ENCODE data around the gene PUM1.

The PUM1 gene

DNA sequence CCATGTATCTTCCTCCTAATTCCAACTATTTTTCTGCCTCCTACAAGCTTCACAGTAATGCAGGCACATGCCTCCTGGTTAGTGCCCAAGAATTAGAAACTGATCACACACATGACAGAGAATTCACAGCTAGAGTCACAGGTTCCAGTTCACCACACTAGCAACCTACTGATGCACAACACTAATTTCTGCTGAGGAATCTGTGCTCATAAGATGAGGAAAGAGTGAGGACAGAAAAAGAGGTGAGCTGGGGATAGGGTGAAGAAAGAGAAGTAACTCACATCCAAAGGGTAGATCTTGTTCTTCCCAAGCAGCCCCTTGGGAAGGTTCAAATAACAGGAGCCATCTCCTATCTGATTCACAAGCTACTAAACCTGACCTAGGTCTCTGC is 61.3 kb downstream of the PUM1 start:
- peaks cover 84% of the 10 kb centered on the region for H3K36me3 Mint-ChIP-seq (ENCODE audit: low read depth)
- H3K27ac Mint-ChIP-seq = no peak overlapping the region
- peaks cover 47% of the 10 kb centered on the region for H3K4me1 Mint-ChIP-seq (ENCODE audit: low read depth)
- H3K9me3 Mint-ChIP-seq = no peaks in the 10 kb centered on the region
- H3K4me3 Mint-ChIP-seq = no peak overlapping the region
- H3K27me3 Mint-ChIP-seq = no peaks in the 10 kb centered on the region

DNA sequence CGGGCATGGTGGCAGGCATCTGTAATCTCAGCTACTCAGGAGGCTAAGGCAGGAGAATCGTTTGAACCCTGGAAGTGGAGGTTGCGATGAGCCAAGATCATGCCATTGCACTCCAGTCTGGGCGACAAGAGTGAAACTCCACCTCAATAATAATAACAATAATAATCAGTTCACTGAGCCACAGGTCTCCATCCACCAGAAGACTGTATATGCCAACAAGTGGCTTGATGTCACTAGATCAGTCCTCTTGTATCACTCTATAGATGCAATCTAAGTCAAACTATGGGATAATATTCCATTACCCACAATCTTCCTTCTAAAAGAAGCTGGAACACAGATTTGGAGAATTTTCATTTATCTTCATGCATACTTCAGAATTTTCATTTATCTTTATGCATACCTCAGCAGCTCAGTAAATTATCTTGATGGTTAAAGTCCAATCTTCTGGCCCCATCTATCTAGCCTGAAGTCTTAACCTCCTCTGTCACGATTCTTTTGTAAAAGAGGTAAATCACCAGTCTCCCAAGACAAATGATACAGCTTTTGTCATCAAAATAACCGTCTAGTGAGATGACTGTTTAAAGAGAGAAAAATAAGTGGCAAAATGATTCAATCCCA is 61.8 kb downstream of the PUM1 start:
- Mint-ChIP-seq H3K4me1 (ENCODE audit: low read depth) (peaks cover 47% of the 10 kb centered on the region), H3K27ac (no peak overlapping the region), H3K9me3 (no peaks in the 10 kb centered on the region), H3K36me3 (ENCODE audit: low read depth) (peaks cover 85% of the 10 kb centered on the region), H3K4me3 (no peak overlapping the region), H3K27me3 (no peaks in the 10 kb centered on the region)

DNA sequence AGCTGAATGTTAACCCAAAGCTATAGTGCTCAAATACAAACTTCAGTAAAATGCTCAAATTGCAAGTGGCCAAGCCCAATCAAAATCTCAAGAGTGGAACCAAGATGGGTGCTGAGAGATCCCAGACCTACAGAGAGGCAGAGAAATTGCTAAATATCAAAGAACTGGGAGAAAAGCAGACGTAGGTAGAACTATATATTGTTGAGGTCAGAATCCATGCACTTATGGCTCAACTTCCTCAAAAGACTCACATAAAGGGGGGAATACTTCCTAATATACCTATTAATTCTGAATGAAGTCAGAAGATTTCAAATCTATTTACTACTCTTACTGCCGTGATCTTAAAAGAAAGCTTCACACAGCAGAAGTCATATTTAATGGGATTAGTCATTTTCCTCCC is 65.2 kb downstream of the PUM1 start:
- H3K4me1 Mint-ChIP-seq (ENCODE audit: low read depth) = peaks cover 42% of the 10 kb centered on the region
- no peaks in the 10 kb centered on the region for H3K27me3 Mint-ChIP-seq
- no peaks in the 10 kb centered on the region for H3K9me3 Mint-ChIP-seq
- peaks cover 89% of the 10 kb centered on the region for H3K36me3 Mint-ChIP-seq (ENCODE audit: low read depth)
- peak overlapping the region; percentile 54 for H3K27ac Mint-ChIP-seq
- H3K4me3 Mint-ChIP-seq = no peak overlapping the region

DNA sequence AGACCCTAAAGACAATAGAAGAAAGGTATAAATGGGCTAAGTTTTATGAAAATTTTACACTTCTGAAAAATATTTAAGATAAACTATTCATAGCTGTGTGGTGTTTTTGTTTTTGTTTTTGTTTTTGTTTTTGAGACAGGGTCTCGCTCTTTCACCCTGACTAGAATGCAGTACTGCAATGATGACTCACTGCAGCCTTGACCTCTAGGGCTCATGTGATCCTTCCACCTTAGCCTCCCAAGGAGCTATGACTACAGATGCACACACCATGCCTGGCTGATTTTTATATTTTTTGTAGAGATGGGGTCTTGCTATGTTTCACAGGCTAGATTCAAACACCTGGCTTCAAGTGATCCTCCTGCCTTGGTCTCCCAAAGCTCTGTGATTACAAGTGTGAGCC is 66.6 kb downstream of the PUM1 start:
- H3K4me3 Mint-ChIP-seq = no peak overlapping the region
- no peak overlapping the region for H3K27ac Mint-ChIP-seq
- H3K27me3 Mint-ChIP-seq = no peaks in the 10 kb centered on the region
- H3K4me1 Mint-ChIP-seq (ENCODE audit: low read depth) = peaks cover 46% of the 10 kb centered on the region
- H3K36me3 Mint-ChIP-seq (ENCODE audit: low read depth) = peaks cover 87% of the 10 kb centered on the region
- no peaks in the 10 kb centered on the region for H3K9me3 Mint-ChIP-seq

DNA sequence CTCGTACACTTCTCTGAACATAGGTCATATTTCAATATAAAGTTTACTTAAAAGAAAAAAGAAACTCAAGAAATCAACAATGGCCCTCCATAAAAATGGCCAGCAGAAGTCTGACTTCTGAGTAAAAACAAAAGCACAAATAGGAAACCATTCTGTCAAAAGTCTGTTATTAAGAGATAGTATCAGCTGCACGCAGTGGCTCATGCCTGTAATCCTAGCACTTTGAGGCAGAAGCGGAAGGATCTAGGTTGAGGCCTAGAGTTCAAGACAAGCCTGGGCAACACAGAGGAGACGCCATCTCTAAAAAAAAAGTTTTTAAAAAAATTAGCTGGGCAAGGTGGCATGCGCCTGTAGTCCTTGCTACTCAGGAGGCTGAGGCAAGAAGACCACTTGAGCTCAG is 67.3 kb downstream of the PUM1 start:
- Mint-ChIP-seq H3K36me3 (ENCODE audit: low read depth) (peaks cover 86% of the 10 kb centered on the region), H3K4me3 (no peak overlapping the region), H3K4me1 (ENCODE audit: low read depth) (peaks cover 48% of the 10 kb centered on the region), H3K9me3 (no peaks in the 10 kb centered on the region), H3K27me3 (no peaks in the 10 kb centered on the region), H3K27ac (peak overlapping the region; percentile 40)

DNA sequence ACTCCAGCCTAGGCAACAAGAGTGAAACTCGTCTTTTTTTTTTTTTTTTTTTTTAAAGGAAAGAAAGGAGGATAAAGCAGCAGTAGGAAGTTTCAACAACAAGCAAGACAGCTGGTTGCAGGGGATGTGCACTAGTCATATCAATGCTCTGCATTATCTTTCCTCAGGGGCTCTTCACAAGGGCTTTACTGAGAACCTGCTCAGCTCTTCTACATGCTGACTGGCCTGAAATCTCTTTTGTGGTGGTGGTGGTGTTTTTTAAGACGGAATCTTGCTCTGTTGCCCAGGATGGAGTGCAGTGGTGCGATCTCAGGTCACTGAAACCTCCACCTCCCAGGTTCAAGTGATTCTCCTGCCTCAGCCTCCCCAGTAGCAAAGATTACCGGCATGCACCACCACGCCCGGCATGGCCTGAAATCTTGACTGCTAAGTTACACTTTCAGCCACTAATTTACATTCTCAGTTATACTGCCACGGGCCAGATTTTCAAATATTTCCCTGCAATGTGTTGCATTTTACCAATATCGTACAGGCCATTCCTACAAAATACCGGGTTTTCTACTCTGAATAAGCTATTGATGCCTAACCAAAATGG is 68.0 kb downstream of the PUM1 start:
- Mint-ChIP-seq H3K27me3 (no peaks in the 10 kb centered on the region), H3K4me1 (ENCODE audit: low read depth) (peaks cover 51% of the 10 kb centered on the region), H3K27ac (peak overlapping the region; percentile 40), H3K36me3 (ENCODE audit: low read depth) (peaks cover 86% of the 10 kb centered on the region), H3K4me3 (no peak overlapping the region), H3K9me3 (no peaks in the 10 kb centered on the region)

DNA sequence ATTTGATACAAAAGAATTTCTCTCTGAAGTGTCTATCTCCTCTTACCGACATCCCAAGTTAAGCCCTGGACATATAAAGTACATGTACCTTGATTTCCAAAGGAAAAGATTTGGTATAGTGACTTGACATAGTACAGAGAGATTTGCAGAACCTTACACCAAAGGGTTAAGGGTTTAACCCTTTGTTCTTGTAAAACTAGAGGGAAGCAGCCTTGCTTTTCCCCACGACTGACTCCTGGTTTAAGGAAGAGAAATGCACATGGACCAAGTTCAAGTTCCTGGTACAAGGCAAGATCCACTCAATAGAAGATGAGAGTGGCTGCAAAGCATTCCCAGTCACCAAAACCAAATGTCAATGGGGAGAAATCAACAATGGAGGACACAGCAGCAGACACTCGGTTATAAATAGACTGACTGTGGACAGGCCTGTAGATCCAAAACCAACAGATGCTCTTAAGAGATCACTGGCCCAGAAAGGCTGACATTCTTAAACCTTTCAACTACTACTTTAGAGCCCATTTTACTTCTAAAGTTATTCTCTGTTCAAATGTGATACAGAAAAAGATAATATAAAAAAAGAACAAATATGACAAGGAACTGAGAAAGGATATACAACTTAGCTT is 69.4 kb downstream of the PUM1 start:
- Mint-ChIP-seq H3K4me3 (no peak overlapping the region), H3K27me3 (no peaks in the 10 kb centered on the region), H3K4me1 (ENCODE audit: low read depth) (peaks cover 57% of the 10 kb centered on the region), H3K9me3 (no peaks in the 10 kb centered on the region), H3K36me3 (ENCODE audit: low read depth) (peaks cover 84% of the 10 kb centered on the region), H3K27ac (no peak overlapping the region)

DNA sequence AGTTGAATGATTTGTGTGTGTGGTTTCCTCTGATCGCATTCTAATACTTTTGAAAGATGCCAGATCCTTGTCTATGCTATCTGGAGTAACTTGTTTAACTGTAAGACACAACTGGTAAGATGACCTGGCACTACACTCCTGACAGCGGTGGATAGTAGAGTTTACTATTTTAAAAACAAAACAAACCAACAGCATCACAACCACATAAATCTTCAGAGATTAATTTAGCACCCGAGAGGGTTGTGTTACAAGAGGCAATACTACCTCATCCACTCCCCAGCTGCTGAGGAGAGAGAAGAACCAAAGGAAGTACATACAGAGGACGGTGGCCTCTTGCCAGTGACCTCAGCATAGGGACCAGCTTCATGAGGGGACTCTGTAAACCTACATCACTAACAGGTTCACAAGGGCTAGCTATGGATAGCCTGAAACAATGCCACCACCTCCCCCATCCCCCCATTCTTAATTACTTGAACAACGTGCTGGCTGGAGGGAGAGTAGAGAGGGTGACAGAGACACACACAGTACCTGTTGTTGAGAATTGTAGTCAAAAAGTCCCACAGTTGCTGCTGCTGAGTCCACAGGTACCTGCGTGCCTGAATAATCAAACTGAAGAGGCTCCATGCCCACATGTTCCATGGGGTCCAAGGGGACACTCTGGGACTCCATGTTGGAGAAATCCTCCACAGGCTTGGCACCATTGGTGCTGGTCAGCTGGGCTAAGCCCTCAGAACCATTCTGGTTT is 73.5 kb downstream of the PUM1 start:
- Mint-ChIP-seq H3K36me3 (ENCODE audit: low read depth) (peaks cover 88% of the 10 kb centered on the region), H3K4me1 (ENCODE audit: low read depth) (peaks cover 67% of the 10 kb centered on the region), H3K27me3 (no peaks in the 10 kb centered on the region), H3K27ac (peak overlapping the region; percentile 11), H3K4me3 (no peak overlapping the region), H3K9me3 (no peaks in the 10 kb centered on the region)

DNA sequence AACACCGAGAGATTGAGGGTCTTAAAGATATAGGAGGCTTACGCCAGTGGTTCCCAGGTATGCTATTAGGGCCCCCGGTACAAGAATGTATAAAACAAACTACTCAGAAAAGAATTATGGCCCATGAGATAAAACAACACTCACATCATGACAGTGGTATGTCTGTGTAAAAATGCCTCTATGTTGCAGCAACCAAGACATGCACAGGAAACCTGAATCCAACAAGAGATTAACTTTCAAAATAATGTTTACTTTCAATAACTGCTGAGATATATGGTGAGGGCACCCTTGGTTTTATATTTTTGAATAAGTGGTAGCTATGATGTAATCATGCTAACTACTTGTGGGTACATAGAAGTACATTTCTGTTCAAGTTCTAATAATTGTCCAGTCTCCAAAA is 74.9 kb downstream of the PUM1 start:
- Mint-ChIP-seq H3K36me3 (ENCODE audit: low read depth) (peaks cover 87% of the 10 kb centered on the region), H3K27ac (no peak overlapping the region), H3K4me1 (ENCODE audit: low read depth) (peaks cover 66% of the 10 kb centered on the region), H3K27me3 (no peaks in the 10 kb centered on the region), H3K4me3 (no peak overlapping the region), H3K9me3 (no peaks in the 10 kb centered on the region)

DNA sequence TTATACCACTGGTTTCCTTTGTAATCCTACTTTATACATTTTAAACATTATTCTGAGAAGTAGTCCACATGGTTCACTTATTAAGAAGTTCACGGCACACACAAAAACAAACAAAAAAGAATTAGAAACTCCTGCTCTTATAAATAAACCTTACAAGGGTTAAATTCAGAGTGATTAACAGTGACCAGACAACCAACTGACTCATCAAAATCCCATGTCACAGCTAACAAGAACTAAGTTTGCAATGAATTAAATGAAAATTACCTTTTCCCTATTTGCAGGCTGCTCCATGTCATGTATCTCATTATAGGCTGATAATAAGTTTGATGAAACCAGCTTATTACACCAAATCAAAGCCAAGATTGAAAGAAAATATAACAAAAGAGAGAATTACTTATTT is 77.5 kb downstream of the PUM1 start:
- Mint-ChIP-seq H3K36me3 (ENCODE audit: low read depth) (peaks cover 72% of the 10 kb centered on the region), H3K4me3 (no peak overlapping the region), H3K4me1 (ENCODE audit: low read depth) (peaks cover 68% of the 10 kb centered on the region), H3K9me3 (no peaks in the 10 kb centered on the region), H3K27me3 (no peaks in the 10 kb centered on the region), H3K27ac (no peak overlapping the region)

DNA sequence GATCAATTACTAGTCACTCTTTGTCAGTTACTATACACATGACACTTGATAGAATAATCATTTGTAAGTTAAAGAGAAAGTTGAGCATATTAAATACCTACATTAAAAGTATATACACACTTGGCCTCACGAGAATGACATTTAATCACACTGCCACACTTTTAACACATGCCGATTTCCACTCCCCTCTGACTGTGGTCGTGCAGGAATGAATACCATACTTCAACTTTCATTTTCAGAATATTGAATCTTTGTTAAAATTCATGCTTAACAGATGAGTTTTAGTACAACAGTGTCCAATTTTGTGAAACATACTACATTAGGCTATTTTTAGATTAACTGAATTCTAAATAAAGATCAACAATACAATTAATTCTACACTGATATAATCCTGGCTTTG is 78.8 kb downstream of the PUM1 start:
- no peaks in the 10 kb centered on the region for H3K9me3 Mint-ChIP-seq
- peaks cover 72% of the 10 kb centered on the region for H3K36me3 Mint-ChIP-seq (ENCODE audit: low read depth)
- H3K4me1 Mint-ChIP-seq (ENCODE audit: low read depth) = peaks cover 69% of the 10 kb centered on the region
- peak overlapping the region; percentile 53 for H3K27ac Mint-ChIP-seq
- no peak overlapping the region for H3K4me3 Mint-ChIP-seq
- no peaks in the 10 kb centered on the region for H3K27me3 Mint-ChIP-seq

DNA sequence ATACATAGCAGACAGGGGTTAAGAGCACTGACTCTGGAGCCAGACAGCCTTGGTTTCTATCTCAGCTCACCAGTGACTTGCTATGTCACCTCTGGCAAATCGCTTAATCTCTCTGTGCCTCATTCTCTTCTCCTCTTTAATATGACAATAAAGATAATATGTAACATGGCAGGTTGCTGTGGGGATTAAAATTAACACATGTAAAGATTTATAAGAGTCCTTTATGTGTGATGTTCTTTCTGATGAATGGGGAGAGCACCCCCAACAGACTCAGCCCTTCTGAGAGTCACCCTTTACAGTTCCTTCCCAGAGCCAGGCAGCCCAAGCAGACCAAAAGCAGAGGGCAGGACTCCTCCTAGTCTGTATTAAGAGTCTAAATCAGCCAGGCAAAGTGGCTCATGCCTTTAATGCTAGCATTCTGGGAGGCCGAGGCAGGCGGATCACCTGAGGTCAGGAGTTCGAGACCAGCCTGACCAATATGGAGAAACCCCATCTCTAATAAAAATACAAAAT is 80.5 kb downstream of the PUM1 start:
- Mint-ChIP-seq H3K36me3 (ENCODE audit: low read depth) (peaks cover 70% of the 10 kb centered on the region), H3K27ac (no peak overlapping the region), H3K4me3 (no peak overlapping the region), H3K9me3 (no peaks in the 10 kb centered on the region), H3K27me3 (no peaks in the 10 kb centered on the region), H3K4me1 (ENCODE audit: low read depth) (peaks cover 60% of the 10 kb centered on the region)

DNA sequence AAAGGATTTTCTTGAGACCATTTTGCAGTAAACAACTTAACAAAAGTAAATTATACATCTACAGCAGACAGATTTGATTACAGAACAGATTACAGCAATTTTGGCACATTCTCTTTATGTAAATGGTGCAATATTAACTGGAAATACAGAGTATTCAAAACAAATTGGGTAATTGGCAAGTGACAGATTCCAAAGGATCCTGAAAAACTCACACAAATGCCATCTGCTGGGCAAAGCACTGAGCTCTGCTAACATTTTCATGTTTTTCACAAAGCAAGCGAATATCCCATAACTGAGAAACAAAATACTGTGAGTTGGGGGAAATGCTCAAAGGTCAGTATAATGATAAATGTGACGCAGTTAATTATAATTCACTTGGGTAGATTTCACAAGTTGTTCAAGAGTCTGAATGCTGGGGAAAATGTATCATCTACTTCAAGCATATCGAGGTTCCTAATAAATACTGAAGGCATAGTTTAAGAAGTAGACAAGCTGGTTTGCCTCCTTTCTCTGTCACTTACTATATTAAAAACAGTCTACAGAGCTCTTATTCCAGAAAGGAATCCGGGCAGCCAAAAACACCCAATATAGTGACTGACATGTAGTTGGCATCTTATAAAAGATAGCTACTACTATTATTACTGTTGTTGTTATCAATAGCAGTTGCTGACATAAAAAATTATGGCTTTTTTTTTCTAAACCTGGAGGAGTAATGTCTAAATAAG is 81.2 kb downstream of the PUM1 start:
- Mint-ChIP-seq H3K27ac (no peak overlapping the region), H3K4me3 (no peak overlapping the region), H3K4me1 (ENCODE audit: low read depth) (peaks cover 53% of the 10 kb centered on the region), H3K27me3 (no peaks in the 10 kb centered on the region), H3K36me3 (ENCODE audit: low read depth) (peaks cover 70% of the 10 kb centered on the region), H3K9me3 (no peaks in the 10 kb centered on the region)

DNA sequence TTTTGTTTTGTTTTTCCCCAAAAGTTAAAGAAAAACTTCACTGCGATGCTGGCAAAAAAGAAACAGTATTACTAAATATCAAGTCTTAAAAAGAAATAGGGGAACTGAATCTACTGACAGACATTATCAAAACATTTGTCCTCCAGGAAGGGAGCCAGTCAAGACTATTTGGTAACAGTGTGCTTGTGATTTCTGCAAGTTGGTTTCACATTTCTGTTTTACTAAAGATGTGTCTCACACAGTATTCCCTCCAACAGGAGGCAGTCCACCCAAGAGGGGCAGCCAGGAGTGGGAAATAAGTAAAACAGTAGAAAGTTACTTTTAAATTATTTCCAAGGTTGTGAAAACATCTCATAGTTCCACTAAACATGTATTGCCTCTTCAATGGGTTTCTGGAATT is 82.6 kb downstream of the PUM1 start:
- Mint-ChIP-seq H3K4me1 (ENCODE audit: low read depth) (peaks cover 51% of the 10 kb centered on the region), H3K4me3 (no peak overlapping the region), H3K9me3 (no peaks in the 10 kb centered on the region), H3K27me3 (no peaks in the 10 kb centered on the region), H3K36me3 (ENCODE audit: low read depth) (peaks cover 71% of the 10 kb centered on the region), H3K27ac (no peak overlapping the region)
